Epithelial cell of proximal tubule (primary cell): Measurements from ENCODE around the gene RUNX1. TPM values are rescaled to one million over a fixed set of nuclear protein-coding genes. Genes with fewer than 3 reads are reported as not detected.

Experiments used
- DNase-seq: peaks from one replicate; pipeline ENCODE4 v3.0.0-alpha.2; 2011; ENCODE audit warnings: low read depth
- H3K4me3 ChIP-seq: 2 replicates; pipeline ENCODE4 v1.5.1; 2011; ENCODE audit warnings: low read depth, mild to moderate bottlenecking, low read length
- total RNA-seq: library from RNA; depleted of rRNA; stranded (reverse); fragments of >200 nt; gene quantifications from 2 replicates; pipeline ENCODE4 v1.2.3, GENCODE V29; 2015
- TF ChIP-seq, protein P1 (sequence below): conservative IDR thresholded peaks from 2 replicates; pipeline ENCODE4 v1.5.1; 2012; ENCODE audit warnings: low read depth, mild to moderate bottlenecking, low read length

The RUNX1 gene
- total RNA-seq, 1 donor from 2014 or later, result 11.3 TPM

DNA sequence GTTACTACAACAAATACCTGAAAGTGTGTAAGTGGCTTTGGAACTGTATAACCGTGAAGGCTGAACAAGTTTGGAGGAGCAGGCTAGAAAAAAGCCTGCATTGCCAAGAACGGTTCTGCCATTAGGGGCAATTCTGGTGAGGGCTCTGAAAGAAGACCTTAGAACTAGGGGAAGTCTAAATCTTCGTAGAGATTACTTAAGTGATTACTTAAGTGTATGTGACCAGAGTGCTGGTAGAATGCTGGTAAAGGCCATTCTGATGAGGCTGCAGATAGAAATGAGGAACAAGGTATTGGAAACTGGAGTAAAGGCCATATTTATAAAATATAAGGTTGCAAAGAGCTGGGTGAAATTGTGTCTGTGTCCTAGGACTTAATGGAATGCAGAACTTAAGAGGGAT, 222.3 kb downstream of the RUNX1 start:
- no peak overlapping the region for H3K4me3 ChIP-seq
- TF ChIP-seq, protein P1, sequence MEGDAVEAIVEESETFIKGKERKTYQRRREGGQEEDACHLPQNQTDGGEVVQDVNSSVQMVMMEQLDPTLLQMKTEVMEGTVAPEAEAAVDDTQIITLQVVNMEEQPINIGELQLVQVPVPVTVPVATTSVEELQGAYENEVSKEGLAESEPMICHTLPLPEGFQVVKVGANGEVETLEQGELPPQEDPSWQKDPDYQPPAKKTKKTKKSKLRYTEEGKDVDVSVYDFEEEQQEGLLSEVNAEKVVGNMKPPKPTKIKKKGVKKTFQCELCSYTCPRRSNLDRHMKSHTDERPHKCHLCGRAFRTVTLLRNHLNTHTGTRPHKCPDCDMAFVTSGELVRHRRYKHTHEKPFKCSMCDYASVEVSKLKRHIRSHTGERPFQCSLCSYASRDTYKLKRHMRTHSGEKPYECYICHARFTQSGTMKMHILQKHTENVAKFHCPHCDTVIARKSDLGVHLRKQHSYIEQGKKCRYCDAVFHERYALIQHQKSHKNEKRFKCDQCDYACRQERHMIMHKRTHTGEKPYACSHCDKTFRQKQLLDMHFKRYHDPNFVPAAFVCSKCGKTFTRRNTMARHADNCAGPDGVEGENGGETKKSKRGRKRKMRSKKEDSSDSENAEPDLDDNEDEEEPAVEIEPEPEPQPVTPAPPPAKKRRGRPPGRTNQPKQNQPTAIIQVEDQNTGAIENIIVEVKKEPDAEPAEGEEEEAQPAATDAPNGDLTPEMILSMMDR, result no peak
- no peak for DNase-seq

DNA sequence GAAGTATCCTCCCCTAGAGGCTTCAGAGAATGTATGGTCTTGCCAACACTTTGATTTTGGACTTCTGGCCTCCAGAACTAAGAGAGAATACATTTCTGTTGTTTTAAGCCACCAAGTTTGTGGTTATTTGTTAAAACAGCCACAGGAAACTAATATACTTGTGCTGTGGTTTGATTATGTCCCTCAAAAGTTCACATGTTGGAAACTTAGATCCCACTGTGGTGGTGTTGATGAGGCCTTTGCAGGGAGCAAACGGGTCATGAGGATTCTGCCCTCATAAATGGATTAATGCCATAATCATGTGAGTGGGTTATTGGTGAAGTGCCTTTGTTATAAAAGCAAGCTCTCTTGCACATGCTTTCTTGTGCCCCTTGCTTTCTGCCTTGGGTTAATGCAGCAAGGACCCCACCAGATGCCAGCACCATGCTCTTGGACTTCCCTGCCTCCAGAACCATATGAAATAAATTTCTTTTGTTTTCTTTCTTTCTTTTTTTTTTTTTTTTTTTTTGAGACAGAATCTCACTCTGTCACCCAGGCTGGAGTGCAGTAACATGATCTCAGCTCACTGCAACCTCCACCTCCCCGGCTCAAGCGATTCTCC, 223.1 kb downstream of the RUNX1 start:
- H3K4me3 ChIP-seq, result no peak overlapping the region
- DNase-seq, result no peak
- TF ChIP-seq, protein P1, result no peak

DNA sequence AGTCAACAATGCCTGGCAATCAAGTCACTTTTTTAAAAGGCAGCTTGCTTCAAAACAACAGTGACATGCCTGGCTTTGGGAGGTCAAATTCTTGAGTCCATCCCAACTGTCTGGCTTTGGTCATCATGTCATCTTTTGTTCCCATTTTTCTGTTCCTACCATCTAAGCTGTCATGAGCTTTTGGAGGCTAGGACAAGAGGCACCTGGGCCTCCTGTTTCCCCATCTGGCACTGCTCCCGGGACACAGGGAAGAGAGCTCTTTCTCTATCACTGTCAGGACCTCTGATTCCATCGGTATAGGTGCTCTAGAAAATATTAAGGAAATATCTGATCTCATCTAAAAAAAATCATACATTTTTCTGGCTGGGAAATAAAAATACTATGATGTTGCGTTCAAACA, 224.0 kb downstream of the RUNX1 start:
- no peak overlapping the region for H3K4me3 ChIP-seq
- no peak for DNase-seq
- TF ChIP-seq, protein P1, result no peak

DNA sequence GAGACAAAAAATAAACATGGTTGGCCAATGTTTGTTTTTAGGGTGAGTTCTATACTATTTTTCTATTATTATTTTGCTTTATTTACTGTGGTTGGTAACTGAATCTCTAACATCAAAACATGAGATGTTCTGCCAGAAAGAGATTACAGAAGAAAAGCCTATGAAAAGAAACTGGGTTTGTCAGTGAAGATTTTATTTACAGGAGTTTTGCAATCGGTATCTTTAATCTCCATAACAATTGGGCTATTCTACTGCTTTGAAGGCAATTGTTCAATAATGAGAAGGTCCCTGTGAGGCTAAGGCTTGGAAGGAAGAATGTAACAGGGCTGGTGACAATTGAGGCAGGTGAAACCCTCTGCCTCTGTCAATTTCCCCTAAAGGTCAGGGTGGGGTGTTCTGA, 224.8 kb downstream of the RUNX1 start:
- H3K4me3 ChIP-seq, result no peak overlapping the region
- TF ChIP-seq, protein P1, result no peak
- DNase-seq, result no peak

DNA sequence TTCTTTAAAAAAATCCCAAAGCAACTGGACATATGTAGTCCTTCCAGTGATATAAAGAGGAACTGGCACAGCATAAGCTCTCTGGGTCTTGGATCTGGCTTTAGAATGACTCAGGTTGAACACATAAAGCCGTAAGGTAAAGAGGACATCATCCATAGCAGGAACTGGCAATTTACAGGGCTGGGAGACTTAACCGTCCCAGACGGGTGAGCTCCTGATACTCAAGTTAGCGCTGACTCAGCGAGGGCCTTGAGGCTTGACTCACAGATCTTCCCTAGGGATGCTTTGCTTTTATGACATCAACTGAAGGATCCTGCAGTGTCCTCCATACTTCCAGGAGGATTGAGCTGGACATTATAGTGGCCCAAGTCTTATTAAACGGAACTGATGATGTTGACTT, 226.2 kb downstream of the RUNX1 start:
- TF ChIP-seq, protein P1, result no peak
- no peak for DNase-seq
- H3K4me3 ChIP-seq, result no peak overlapping the region

DNA sequence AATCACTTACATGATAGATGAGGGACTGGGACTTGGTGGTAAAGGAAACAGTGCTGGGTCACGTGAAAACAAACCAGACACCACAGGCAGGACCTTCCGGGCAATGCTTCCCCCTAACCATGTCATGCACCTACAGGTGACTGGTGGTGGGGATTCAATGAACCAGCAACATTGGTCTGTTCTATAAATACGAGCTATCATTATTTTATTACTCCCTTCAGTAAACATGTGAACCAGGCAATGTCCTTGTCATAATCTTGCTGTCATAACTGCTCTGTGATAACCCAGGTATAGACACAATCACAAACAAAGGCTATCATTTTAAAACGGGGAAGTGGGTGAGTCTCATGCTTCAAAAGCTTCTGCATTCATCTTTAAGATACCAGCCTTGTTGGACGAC, 226.9 kb downstream of the RUNX1 start:
- TF ChIP-seq, protein P1, result no peak
- H3K4me3 ChIP-seq, result no peak overlapping the region
- no peak for DNase-seq

DNA sequence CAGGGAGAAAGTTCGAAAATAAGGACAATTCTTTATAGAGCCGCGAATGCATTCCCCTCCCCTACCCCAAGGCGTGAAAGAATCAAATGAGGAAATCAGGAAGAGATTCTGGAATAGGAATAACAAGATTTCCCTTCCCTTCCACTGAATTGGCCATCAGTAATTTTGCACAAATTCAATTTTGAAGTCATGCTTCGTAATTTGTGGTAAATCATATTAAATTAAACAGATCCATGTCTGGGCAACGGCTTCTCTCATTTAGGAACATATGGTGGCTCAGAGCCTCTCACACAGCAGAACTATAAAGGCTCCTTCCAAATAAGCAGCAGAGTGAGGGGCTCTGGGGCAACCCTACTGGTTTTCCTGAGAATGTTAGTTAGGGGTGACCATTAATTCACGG, 227.4 kb downstream of the RUNX1 start:
- TF ChIP-seq, protein P1, result no peak
- H3K4me3 ChIP-seq, result no peak overlapping the region
- no peak for DNase-seq
